T-helper 17 cell (primary cell): ENCODE measurements around the gene VSIG10. TPM values are rescaled to one million over a fixed set of nuclear protein-coding genes. Genes with fewer than 3 reads are reported as not detected.
"Not testable (repeated sequence)": the region's sequence is repeated elsewhere in the genome, so short reads cannot be mapped to it uniquely, and the experiment has no call there.

Experiments
- ATAC-seq: fragments of 150-1000 bp; cut with Tn5 transposase; 2 replicates; pipeline ENCODE4 v1.10.0; 2021; ENCODE audit warnings: mild to moderate bottlenecking, moderate library complexity
- DNase-seq, 3 donors: peaks; one replicate each; pipeline versions ENCODE4 v3.0.0 to v3.0.0-alpha.2; 2020 to 2021
- H3K9me3 ChIP-seq: one replicate; pipeline ENCODE4 v1.7.0; 2013; ENCODE audit warnings: low read length, mild to moderate bottlenecking; ENCODE audit not compliant: control insufficient read depth, poor library complexity, severe bottlenecking
- H3K27ac Mint-ChIP-seq: one replicate; pipeline ENCODE4 v1.8.0; 2022; ENCODE audit warnings: mild to moderate bottlenecking, moderate library complexity, mixed read lengths
- H3K27me3 Mint-ChIP-seq: one replicate; pipeline ENCODE4 v1.8.0; 2022; ENCODE audit warnings: mixed read lengths
- H3K36me3 Mint-ChIP-seq: one replicate; pipeline ENCODE4 v1.8.0; 2022; ENCODE audit warnings: low read depth, mixed read lengths
- H3K4me1 Mint-ChIP-seq: one replicate; pipeline ENCODE4 v1.8.0; 2022; ENCODE audit warnings: mild to moderate bottlenecking, mixed read lengths
- H3K4me3 Mint-ChIP-seq: one replicate; pipeline ENCODE4 v1.8.0; 2022; ENCODE audit warnings: mild to moderate bottlenecking, moderate library complexity, mixed read lengths
- total RNA-seq, 4 donors: library from RNA in 2 of 4; stranded (reverse) in 2 of 4; gene quantifications; one replicate each; pipeline ENCODE4 v1.2.3 and lab custom pipeline; 2022 to 2026

The VSIG10 gene
- total RNA-seq, 2 donors from 2014 or later, result 1.3 to 3.9 TPM

DNA sequence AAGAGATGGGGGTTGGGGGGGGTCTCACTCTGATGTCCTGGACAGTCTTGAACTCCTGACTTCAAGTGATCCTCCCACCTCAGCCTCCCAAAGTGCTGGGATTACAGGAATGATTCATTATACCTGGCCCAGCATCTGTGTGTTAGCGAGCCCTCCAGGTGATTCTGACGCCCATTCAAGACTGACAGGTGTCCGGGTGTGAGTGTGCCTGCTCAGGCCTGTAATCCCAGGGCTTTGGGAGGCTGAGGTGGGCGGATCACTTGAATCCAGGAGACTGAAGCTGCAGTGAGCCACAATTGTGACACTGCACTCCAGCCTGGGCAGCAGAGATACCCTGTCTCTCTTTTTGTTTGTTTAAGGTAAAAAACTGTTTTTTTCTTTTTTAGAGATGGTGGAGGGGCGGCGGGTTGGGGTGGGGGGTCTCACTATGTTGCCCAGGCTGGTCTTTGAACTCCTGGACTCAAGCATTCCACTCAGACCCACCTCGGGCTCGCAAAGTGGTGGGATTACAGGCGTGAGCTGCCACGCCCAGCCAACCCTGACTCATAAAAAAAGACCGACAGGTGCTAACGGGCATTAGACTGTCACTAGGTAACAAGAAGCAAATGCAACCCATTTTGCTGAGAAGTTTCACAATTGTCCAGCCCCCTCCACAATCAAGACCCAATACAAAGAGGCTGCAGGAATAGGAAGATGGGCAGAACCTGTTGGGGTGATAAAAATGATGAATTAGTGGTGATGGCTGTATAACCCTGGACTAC, 4.7 kb downstream of the VSIG10 start:
- H3K4me1 Mint-ChIP-seq, result peaks cover 3% of the 10 kb centered on the region
- H3K36me3 Mint-ChIP-seq, result no peaks in the 10 kb centered on the region
- H3K27me3 Mint-ChIP-seq, result no peaks in the 10 kb centered on the region

DNA sequence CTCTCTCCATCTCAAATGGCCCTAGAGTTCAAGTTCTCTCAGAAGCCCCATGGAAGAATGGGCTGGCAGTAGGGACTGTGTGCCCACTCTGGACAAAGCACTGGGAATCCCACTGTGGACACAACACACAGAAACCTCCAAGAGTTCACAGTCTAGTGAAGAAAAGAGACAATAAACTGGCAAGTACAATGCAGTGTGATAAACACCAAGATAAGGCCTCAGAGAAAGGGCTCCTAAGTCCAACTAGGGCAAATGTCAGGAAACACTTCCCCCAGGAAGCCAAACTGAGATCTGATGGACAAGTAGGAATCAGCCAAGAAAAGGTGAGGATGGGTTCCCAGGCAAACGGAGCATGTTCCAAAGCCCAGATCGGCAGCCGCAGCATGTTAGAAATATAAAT, 5.4 kb downstream of the VSIG10 start:
- no peak for DNase-seq
- Mint-ChIP-seq H3K4me1 (peaks cover 3% of the 10 kb centered on the region), H3K27ac (no peak overlapping the region), H3K36me3 (no peaks in the 10 kb centered on the region), H3K4me3 (no peak overlapping the region), H3K27me3 (no peaks in the 10 kb centered on the region)
- ATAC-seq, result no peak
- H3K9me3 ChIP-seq, result no peaks in the 10 kb centered on the region

More for the DNA sequence above, 4.7 kb downstream of the VSIG10 start:
- H3K27ac Mint-ChIP-seq, result no peak overlapping the region
- H3K9me3 ChIP-seq, result no peaks in the 10 kb centered on the region
- no peak for ATAC-seq
- H3K4me3 Mint-ChIP-seq, result no peak overlapping the region
- DNase-seq, result no peak

DNA sequence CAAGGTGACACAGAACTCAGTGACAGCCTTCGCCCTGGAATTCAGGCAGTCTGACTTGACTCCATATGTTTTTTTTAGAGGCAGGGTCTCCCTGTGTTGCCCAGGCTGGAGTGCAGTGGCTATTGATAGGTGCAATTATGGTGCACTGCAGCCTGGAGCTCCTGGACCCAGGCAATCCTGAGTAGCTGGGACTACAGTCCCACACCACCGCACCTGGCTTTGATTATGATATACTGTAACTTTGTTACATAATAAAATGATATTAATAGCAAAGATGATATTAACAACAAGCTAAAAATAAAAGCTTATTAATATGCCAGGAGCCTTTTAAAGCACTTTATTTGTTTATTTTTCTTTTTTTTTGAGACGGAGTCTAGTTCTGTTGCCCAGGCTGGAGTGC, 9.8 kb downstream of the VSIG10 start:
- Mint-ChIP-seq H3K27me3 (no peaks in the 10 kb centered on the region), H3K27ac (no peak overlapping the region), H3K4me1 (peaks cover 2% of the 10 kb centered on the region), H3K36me3 (no peaks in the 10 kb centered on the region), H3K4me3 (no peak overlapping the region)
- no peak for DNase-seq
- ATAC-seq, result no peak
- H3K9me3 ChIP-seq, result no peaks in the 10 kb centered on the region

DNA sequence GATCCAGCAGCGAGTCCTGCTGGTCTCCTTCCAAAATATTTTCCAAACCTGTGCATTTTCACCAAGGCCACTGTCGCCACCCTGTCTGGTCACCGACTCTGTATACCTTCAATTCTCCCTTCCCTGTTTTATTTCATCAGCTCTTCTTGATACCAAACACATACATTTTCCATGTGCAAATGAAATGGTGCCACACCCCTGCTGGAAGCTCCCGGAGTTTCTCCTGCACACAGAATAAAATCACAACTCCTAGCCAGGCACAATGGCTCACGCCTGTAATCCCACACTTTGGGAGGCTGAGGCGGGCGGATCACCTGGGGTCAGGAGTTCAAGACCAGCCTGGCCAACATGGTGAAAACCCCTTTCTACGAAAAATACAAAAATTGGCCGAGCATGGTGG, 14.0 kb downstream of the VSIG10 start:
- H3K4me3 Mint-ChIP-seq, result no peak overlapping the region
- H3K4me1 Mint-ChIP-seq, result peaks cover 2% of the 10 kb centered on the region
- H3K27ac Mint-ChIP-seq, result no peak overlapping the region
- H3K36me3 Mint-ChIP-seq, result no peaks in the 10 kb centered on the region
- DNase-seq (no peak), ATAC-seq (no peak)
- no peaks in the 10 kb centered on the region for H3K9me3 ChIP-seq
- no peaks in the 10 kb centered on the region for H3K27me3 Mint-ChIP-seq

DNA sequence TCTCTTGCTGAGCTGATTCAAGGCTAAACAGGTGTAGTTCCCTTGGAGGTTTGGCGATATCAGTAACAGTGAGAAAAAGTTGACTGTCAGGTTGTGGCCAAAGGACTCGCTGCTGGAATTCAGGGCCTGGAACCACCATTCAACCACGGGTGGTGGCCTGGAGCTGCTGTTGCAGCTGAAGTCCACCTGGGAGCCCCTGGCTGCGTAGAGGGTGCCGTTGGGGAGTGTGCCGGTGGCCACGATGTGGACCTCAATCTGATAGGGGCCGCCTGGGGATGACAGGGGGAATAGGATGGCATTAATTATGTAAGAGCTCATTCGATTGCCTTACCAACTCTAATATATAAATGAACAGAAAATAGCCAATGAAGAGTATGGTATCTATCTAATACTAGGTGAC, 21.6 kb downstream of the VSIG10 start:
- no peaks in the 10 kb centered on the region for H3K36me3 Mint-ChIP-seq
- H3K27me3 Mint-ChIP-seq, result no peaks in the 10 kb centered on the region
- H3K4me3 Mint-ChIP-seq, result no peak overlapping the region
- no peaks in the 10 kb centered on the region for H3K9me3 ChIP-seq
- ATAC-seq (no peak), DNase-seq (no peak)
- H3K27ac Mint-ChIP-seq, result no peak overlapping the region
- H3K4me1 Mint-ChIP-seq, result no peaks in the 10 kb centered on the region

DNA sequence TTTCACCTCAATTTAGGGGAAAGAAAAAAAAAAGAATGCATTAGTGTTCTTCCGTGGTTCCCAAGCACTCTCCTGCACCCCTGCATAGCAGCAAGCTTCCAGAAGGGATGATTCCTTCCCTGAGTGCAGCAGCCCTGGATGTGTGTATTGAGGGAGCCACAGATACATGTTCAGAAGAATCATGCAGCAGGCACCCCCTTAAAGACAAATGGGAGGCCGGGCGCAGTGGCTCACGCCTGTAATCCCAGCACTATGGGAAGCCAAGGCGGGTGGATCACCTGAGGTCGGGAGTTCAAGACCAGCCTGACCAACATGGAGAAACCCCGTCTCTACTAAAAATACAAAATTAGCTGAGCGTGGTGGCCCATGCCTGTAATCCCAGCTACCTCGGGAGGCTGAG, 22.3 kb downstream of the VSIG10 start:
- H3K27me3 Mint-ChIP-seq, ATAC-seq, H3K36me3 Mint-ChIP-seq, DNase-seq, H3K27ac Mint-ChIP-seq, H3K9me3 ChIP-seq, H3K4me1 Mint-ChIP-seq, H3K4me3 Mint-ChIP-seq: not testable (repeated sequence)

DNA sequence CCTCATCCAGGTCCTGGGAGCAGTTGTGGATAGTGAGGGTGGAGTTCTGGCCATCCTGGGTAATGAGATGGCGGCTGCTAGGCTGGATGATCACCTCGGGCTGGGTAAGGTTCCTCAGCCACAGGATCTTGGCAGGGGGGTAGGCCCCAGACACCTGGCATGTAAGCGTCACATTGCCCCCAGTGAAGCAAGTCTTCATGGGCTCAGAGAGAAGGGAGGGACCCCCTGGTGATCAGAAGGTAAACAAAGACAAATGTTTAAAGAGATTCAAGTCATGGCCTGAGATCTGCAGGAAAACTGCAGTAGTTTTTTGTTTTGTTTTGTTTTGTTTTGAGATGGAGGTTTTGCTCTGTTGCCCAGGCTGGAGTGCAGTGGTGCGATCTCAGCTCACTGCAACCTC, 30.0 kb downstream of the VSIG10 start:
- ATAC-seq (no peak), DNase-seq (no peak)
- Mint-ChIP-seq H3K4me1 (no peaks in the 10 kb centered on the region), H3K36me3 (no peaks in the 10 kb centered on the region), H3K27ac (peak overlapping the region; percentile 29), H3K27me3 (peaks cover 3% of the 10 kb centered on the region), H3K4me3 (no peak overlapping the region)
- H3K9me3 ChIP-seq, result no peaks in the 10 kb centered on the region

DNA sequence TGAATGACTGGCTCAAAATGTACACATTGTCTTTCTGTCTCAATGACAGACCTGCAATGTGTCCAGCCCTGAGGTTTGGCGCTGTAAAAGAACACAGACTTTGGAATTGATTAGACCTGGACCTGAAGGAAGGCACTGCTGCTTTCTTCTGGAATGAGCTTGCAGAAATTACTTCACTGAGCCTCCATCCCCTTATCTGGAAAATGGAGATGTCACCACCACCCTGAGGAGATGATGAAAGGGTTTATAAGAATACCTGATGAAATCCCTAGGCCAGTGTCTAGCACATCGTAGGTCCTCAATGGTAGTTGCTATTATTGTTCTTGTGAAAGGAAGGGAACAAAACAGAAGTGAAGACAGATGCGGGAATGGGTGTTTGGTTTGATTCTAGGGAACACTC, 33.2 kb downstream of the VSIG10 start:
- ATAC-seq, result no peak
- Mint-ChIP-seq H3K4me1 (peaks cover 4% of the 10 kb centered on the region), H3K27ac (no peak overlapping the region), H3K27me3 (peaks cover 9% of the 10 kb centered on the region), H3K4me3 (no peak overlapping the region), H3K36me3 (peaks cover 5% of the 10 kb centered on the region)
- no peaks in the 10 kb centered on the region for H3K9me3 ChIP-seq
- DNase-seq, result no peak

DNA sequence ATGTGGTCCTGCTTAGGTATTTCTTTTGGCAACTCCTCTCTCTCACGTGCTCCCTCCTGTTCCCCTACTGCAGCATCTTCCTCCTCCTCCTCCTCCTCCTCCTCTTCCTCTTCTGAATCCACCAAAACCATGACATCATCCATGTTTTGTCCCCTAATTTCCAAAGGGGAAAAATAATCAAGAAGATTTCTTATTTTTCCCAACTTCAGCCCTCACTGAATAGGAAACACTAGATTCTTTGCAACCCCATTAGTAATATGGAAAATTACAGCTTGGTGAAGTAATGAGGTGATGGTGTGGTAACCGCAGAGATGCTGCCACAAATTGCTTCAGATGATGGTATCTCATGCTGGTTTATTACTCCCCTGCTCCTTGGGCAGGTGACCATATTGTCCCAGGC, 35.4 kb downstream of the VSIG10 start:
- Mint-ChIP-seq H3K4me1 (peaks cover 17% of the 10 kb centered on the region), H3K27me3 (peaks cover 9% of the 10 kb centered on the region), H3K36me3 (peaks cover 5% of the 10 kb centered on the region), H3K4me3 (no peak overlapping the region), H3K27ac (no peak overlapping the region)
- DNase-seq (no peak), ATAC-seq (no peak)
- H3K9me3 ChIP-seq, result no peaks in the 10 kb centered on the region

DNA sequence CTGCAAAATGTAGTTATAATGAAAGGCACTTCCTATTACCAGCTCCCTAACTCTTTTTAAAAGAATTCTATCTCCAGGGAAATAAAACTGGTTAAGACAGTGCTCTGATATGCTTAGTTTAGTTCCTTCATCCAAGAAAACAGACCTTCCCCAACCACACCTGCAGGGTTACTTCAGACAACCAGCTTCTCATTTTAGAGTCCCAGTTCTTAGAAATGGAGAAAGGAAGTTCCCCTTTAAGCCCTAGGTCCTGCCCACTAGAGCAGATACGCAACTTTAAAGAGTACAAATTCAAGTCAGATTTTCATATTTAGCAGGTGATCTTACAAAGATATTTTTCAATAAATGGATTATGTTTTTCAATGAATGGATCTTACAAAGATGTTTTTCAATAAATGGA, 38.4 kb downstream of the VSIG10 start:
- H3K36me3 Mint-ChIP-seq, result peaks cover 5% of the 10 kb centered on the region
- H3K4me1 Mint-ChIP-seq, result peaks cover 27% of the 10 kb centered on the region
- no peaks in the 10 kb centered on the region for H3K9me3 ChIP-seq
- no peak overlapping the region for H3K4me3 Mint-ChIP-seq
- H3K27me3 Mint-ChIP-seq, result peaks cover 9% of the 10 kb centered on the region
- no peak for ATAC-seq
- DNase-seq, result no peak
- H3K27ac Mint-ChIP-seq, result no peak overlapping the region

DNA sequence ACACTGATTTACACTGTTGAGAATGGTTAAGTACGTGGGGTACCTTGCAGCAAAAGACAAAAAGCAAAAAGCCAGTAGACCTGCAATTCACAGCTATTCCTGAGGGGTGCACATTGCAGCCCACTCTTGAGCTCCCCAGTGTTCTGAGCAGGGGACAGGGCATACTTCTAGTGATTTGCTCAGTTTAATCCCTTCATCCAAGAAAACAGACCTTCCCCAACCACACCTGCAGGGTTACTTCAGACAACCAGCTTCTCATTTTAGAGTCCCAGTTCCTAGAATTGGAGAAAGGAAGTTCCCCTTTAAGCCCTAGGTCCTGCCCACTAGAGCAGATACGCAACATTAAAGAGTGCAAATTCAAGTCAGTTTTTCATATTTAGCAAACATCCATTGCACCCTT, 39.2 kb downstream of the VSIG10 start:
- H3K4me1 Mint-ChIP-seq, result peaks cover 33% of the 10 kb centered on the region
- ATAC-seq (peak; percentile 32), DNase-seq (no peak)

DNA sequence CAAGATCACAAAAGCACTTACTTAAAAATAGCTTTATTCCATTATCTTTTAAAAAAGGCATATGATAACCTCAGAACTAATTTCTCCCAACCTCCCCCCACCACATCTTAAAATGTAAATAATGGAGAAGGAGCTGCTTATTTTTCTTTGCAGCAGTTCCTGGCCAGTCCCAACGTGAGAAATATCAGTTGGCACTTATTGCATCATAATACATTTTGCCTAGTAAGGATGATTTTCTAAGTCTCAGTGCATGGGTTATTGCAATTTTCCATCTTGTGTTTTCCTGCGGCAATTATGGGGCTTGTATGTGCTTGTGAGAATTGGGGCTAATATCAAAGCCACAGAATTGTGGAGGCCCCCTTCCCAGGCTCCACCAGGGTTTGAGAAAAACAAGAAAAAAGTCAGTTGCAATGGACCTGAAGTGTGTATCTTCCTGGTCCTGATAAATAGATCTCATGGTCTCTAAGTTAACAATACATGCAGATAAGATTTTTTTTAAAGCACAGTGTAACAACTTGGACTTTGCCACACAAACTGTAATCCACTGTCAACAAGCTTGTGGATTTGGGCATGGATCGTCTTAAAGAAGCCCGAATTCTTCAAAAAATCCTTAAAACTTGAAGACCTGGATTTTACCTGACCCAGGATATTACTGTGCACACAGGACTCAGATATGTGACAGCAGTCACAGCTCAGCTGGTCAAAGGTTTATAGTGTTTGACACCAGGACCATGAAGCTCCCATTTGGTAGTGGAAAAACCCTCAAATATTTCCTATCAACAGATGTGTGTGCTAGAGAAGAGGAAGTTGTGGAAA, 40.0 kb downstream of the VSIG10 start:
- DNase-seq, result no peak
- H3K27ac Mint-ChIP-seq, result peak overlapping the region; percentile 95
- no peak for ATAC-seq
- peaks cover 5% of the 10 kb centered on the region for H3K36me3 Mint-ChIP-seq
- peak overlapping the region; percentile 99 for H3K4me3 Mint-ChIP-seq
- peaks cover 38% of the 10 kb centered on the region for H3K4me1 Mint-ChIP-seq
- H3K27me3 Mint-ChIP-seq, result peaks cover 6% of the 10 kb centered on the region
- H3K9me3 ChIP-seq, result no peaks in the 10 kb centered on the region

More for the DNA sequence above, 39.2 kb downstream of the VSIG10 start:
- H3K36me3 Mint-ChIP-seq, result peaks cover 5% of the 10 kb centered on the region
- peak overlapping the region; percentile 25 for H3K4me3 Mint-ChIP-seq
- H3K27ac Mint-ChIP-seq, result no peak overlapping the region
- peaks cover 9% of the 10 kb centered on the region for H3K27me3 Mint-ChIP-seq
- H3K9me3 ChIP-seq, result no peaks in the 10 kb centered on the region

DNA sequence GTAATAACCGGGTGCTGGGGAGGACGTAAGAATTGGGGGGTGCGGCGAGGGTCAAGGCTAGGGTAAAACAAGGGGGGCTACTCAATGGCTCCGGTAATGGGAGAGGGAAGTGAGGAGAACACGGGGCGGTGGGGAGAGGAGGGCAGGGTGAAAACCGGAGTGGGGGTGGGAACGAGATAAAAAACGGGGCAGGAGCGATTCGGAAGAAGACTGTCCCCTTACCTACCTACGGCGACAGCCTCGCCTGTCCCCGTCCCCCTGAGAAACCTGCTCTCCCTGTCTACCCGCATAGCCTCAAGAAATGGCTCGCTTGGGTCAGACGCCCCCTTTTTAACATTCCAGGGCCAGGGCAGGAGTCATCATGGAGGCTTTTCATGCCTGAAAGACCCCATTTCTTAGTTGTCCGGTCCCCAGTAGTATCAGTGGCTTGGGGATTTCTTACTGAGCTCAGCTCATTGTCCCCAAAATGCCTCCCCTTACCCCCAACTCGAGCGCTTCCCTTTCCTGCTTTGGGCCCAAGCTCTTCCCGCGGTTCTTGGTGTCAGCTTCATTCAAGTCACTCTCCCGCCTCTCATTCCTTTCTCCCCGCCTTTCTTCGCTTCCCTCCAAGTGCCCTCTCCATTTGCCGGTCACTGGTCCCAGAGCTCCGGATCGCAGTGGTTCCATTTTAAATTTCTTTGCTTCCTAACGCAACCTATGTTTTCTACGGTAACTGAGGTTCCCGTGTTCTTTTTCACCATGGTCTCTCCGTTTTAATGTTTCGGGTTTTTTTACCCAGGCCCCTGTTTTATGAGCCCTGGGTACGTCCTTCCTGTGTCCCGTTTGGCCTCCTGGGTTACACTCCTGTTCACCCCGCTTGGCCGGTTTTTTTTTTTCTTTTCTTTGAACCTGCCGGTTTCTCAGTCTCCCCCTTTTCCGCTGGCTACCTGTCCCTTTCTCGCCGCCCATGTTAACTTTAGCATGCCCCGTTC, 41.7 kb downstream of the VSIG10 start:
- DNase-seq (no peak), ATAC-seq (peak; percentile 24)
- H3K4me3 Mint-ChIP-seq, result peak overlapping the region; percentile 99
- no peaks in the 10 kb centered on the region for H3K27me3 Mint-ChIP-seq
- H3K4me1 Mint-ChIP-seq, result peaks cover 39% of the 10 kb centered on the region
- H3K36me3 Mint-ChIP-seq, result no peaks in the 10 kb centered on the region
- H3K9me3 ChIP-seq, result no peaks in the 10 kb centered on the region
- peak overlapping the region; percentile 95 for H3K27ac Mint-ChIP-seq
